EH (cell line): ENCODE results near the gene CHRND.
A peak's percentile ranks its signal among the peaks of the same experiment; 100 is the strongest.

Experiments used
- DNase-seq: peaks from one replicate; pipeline ENCODE4 v3.0.0-alpha.2; 2015; ENCODE audit warnings: low read depth

Gene CHRND

DNA sequence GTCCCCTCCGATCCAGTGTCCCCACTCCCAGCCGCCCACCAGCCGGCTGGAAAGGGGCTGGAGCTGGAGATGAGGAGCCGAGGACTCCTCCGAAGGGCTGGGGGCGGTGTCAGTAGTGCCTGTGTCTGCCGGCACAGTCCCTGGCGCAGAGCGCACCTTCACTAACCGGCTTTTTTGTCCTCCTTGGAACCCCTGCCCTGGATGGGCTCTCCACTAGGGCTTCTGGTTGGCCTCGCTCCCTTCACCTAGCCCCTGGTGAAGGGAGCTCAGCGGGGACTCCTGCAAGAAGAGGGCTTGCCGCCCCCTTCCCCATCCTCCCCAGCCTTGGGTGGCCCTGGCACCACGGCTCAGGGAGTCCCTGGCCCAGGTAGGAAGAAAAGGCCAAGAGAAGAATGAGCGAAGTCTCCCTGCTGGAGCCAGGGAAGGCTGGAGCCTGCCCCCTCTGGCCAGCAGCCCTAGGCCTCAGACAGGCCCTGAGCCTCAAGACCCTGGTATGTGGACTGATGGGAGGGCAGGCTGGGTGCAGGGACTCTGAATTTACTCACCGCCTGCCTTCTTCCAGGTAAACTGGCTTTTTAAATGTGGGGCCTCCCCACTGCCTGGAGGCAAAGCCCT lies 37.8 kb upstream of the CHRND start:
- no peak for DNase-seq

DNA sequence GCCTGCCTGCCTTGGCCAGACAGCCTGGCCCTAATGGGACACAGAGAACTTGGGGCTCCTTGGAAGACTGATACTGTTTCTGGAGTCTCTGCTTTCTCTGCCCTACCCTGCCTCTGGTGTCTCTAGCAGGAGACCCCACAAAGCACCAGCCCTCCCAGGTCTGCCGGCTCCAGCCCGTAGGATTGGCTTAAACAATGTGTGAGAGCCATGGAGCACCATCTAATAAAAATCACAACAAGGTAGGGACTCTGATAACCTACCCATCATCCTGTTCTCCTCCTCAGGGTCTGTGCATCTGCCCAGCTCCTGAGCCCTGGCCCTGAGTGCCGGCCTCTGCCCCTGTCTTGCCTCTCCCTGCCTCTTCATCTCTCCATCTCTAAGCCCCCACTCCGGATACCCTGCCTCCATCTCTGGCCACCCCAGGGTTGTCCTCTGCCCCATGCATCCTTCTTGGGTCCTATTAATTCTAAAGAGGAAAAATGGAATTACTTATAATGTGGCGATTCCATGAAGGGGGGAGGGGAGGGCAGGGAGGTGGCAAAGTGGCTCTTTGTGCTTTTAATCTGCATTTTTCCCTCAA lies 37.1 kb upstream of the CHRND start:
- DNase-seq = no peak

DNA sequence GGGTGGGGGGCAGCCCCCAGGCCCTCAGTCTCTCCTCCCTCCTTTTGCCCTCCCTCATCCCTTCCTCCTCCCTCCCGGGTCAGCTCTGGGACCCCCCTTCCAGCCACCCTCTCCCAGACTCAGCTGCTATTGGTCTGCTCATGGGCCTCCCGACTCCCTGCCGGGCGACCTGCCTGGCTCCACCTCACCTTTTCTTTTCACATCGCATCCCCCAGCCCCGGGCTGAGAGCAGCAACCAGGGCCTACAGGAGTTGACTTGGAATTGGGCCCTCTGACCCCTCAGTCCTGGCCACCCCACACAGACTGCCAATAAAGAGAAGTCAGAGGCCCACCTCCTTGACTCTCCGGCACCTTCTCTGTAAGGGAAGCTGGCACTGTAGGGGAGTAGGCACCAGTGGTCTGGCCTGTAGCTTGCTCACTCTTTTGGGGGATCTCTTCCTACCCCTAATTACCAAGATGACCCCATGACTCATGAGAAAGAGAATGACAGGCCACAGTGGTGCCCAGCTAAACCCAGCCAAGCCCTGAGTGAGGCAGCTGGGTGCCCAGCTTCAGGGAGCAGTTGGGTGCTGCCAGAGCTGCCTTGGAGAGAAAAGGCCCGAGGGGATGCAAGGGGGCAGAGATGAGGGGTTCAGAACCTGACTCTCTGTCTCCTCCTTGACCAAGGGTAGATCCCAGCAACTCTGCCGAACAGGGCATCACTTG lies 36.3 kb upstream of the CHRND start:
- DNase-seq = no peak

DNA sequence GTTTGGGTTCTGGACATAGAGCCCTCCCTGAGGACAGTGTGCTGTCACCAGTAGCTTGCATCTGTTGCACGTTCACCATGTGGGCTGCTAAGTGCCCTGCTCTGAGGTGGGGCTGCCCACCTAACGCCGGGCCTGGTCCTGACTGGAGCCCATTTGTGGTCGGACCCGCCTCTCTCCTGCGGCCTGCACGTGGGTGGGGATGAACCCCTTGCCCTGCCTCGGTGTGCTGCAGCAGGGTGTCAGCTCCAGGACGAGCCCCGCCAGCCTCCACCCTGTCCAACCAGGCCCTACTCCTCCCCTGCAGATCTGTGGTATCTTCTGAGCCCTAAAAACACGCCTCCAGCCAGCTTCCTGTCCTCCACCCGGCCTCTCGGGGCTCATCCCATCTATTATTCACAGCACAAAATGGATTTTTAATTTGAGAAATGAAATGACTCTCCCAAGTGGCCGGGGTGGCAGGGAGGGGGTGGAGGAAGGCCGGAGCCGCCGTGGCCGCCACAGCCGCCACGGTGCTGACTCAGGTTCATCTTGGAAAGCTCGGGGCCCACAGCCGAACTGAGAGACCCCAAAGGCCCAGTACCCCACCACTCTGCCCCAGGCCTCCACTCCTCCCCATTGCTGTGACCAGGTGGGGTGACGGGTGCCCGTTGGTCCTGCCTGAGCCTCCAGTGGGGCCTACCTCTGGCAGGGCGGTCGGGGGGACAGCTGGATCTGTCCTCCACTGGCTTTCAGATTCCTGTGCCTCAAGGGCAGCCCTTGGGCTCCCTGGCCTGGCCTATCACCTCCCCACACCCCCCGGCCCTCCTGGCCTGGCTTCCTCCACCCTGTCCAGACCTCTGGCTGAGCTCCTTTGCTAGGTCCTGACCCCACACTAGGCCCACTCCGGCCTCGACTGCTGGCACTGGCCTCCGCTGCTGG lies 35.5 kb upstream of the CHRND start:
- no peak for DNase-seq

DNA sequence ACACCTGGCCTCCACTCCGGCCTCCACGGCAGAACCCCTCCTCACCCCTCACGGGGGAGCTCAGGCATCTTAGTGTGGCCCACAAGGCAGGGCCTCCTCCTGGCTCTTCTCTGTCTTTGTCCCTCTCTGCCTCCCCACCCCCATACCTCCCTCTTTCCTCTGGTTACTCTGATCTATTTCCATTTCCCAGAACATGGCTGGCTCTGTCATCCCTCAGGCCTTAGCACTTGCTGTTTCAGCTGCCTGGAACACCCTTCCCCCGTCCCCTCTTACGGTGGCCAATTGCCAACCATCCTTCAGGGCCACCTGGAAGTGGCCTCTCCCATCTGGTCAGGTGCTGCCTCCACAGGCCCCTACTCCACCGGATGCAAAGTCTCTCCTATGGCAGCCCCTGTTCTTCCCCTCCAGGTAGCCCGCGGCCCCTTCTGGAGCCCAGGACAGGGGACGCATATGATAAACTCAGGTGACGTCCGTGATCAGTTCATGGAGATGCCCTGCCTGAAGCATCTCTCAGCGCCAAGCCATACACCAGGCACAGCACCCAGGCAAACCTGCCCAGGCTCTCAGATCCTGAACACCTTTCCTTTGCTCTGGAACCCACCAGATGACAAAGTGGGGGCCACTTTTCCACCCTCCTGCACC lies 34.7 kb upstream of the CHRND start:
- no peak for DNase-seq

DNA sequence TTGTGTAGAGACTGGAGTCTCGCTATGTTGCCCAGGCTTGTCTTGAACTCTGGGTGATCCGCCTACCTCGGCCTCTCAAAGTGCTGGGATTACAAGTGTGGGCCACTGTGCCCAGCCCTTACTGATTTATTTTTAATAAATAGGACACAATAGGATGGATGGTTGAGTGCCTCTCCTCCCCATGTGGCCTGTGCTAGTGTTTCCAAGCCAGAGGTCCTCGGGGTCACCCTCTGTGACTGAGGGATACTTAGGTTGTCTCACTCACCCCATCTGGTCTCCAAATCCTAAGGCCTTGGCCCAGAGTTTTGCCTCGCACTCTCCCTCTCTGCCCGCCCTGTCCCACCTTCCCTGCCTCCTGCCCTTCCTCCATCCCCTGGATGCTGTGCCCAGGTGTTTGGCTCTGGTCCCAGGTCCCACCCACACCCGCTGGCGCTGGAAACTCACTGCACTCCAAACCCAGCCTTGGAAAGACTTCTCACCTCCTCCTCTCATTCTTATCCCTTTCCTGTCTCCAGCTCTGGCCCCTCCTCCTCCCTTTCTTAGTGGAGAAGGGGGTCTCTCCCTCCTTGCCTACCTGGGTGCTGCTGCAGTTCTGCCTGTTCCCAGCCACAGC lies 33.6 kb upstream of the CHRND start:
- DNase-seq = no peak

DNA sequence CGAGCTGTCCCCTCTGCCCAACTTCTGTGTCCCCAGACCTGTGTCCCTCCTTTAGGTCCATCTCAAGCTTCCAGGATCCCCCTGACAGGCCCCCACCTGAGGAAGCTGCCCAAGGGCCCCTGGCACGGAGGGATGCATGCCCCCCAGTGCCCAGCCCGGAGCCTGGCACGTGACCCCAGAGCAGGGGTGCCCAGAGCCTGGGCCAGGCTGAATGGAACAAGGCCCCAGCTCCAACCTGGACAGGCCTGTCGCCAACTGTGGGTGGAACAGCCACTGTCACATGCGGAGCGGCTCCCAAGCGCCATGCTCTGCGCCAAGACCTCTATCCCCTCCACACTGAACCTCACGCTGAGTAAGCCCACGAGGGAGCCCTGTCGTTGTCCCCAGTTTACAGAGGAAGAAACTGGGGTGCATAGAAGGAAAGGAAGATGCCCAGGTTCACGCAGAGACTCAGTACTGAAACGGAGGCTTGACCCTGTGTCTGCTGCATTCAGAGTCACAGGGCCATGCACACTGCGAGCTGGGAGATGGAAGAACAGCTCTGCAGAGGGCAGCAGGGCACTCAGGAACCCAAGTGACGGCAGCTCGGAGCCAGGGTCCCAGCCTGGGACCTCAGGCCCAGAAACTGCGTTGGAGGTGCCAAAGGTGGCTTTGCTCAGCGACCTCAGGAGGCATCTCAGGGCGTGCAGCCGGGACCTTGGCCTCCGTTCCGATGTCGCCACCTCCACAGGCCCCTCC lies 32.8 kb upstream of the CHRND start:
- no peak for DNase-seq

DNA sequence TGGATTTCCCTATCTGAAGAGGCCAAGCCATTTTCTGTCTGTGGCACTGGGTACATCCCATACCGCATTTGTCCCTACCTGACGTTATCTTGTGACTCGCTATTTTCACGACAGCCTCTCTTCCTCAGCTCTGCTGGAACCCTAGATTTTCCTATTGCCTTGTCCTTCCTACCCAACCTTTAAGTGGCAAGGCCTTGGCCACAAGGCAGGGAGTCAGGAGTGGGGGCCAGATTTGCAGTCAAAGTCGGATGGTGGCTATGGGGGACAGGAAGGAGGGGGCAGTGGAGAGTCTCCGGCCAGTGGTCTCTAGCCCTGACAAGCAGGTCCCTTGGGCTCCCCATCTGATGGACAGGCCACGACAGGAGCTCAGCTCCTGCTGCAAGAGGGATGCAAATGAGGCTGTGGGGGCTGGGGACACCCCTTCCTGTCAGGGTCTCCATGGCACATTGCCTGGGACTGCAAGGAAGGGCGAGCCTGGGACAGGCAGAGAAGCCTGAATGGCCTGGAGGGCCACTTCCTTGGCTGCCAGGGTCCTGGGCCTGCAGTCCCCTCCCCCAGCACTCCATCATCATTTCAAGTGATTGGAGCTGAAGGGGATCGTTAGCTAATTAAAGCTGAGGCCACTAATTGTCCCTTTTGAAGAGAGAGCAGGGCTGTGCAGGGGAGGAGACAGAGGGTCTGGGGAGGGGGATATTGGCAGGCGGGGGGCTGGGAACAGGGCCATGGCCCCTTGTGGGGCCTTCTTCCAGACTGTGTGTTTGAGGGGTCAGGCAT lies 32.1 kb upstream of the CHRND start:
- no peak for DNase-seq

DNA sequence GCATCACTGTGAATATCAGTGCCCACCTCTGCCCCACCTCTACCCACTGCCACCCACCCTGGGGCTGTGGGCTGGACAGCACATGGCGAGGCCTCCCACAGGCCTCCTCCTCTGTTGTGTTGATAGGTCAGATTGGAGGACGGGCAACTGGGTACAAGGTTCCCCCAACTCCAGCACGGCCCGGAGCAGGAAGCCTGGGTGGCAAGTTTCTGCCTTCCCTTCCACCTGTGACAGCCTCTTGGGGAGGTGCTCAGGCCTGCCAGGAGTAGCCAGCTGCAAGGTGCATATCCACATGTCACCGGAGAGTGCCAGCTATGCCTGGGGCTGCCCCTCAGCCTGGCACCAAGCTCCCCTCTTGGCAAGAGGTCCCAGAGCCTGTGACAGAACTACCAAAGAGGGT lies 31.4 kb upstream of the CHRND start:
- DNase-seq = no peak

DNA sequence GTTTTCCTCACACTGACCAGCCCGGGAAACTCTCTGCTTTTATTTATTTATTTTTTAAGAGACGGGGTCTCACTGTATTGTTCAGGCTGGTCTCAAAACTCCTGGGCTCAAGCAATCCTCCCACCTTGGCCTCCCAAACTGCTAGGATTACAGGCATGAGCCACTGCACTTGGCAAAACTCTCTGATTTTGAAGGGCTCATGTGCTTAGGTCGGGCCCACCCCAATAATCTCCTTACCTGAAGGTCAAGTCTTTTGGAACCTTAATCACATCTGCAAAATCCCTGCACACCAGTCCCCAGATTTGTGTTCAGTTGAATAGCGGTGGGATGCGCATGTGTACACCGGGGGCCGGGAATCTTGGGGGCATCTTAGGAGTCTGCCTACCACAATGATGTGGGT lies 30.7 kb upstream of the CHRND start:
- DNase-seq = no peak

DNA sequence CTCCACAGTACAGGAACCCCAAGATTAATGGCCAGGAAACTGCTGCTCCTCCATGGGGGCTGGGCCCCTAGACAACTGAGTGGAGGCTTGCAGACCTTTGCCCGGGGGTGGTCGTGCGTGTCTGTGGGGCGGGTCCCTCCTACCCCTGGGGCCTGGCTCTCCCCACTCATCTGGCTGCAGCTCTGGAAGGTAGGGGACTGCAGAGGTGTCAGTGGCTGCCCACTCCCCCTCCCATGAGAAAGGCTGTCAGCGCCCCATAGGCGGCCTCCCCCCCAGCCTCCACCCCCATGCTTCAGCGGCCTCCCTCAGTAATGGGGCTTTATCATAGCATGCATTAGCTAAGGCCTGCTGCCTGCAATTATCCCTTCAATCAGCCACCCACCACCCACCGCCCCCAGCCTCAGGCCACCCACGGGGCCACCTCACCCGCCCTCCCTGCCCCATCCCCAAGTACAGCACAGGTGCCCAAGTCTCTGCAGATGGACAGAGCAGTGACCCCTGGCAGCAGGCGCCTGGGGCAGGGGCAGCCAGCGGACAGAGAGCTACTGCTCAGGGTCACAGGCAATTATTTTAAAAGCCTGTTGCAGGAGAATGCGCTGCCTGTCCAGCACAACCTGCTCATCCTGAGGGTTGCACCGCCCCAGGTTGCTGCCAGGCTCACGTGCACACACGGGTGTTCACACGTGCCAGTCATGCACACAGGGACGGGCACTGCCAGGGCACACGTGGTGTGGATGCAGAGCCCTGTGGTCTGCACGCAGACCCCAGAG lies 29.3 kb upstream of the CHRND start:
- DNase-seq = no peak

DNA sequence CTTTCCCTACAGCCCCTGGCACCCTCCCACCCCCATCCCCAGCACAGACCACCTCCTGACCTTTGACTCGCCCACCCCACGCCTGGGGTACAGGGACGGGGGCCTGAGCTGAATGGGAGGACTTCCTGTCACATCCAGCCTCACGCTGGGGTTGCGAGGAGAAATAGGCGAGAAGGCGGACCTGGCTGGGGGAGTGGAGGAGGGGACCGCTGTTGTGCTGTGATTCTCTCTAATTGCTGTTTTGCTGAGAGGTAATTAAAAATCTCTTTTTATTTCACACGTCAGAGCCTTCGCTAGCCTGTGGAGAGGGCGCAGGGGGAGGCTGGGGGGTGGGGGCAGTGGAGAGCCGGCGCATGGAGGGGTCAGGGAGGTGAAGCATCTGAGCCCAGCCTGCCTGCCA lies 28.6 kb upstream of the CHRND start:
- DNase-seq = no peak

DNA sequence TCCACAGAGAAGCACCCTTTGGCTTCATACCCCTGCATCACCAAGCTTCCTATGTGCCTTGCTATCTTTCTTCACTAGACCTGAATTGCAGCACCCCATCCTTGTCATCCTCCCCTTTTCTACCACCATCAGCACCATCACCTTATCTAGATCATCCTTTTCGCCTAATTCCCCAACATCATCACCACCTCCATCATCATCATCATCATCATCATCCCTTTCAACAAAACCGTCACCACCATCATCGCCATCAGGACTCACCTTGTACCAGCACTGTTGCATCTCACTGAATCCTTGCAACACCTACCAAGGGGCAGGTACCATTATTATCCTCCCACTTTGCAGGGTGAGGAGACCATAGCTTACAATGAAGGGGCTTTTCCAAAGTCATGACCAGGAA lies 27.5 kb upstream of the CHRND start:
- no peak for DNase-seq

DNA sequence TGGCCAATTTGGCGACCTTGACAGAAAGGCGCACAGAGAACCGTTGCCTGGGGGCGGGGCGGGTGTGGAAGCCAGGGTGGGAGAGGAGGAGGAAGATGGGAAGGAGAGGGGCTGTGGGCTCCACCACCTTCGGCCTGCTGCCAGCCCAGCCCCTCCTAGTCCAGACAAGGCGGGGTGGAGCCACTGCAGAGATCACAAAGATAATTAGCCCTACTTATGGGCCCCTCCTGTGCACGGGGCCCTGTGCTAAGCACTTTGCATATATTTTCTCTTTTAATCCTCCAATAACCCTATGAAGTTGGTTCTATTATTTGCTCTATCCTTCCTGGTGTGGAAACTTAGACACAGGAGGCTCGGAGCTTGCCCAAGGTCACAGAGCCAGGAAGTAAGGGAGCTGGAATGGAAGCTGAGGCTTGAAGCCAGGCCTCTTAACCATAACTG lies 24.6 kb upstream of the CHRND start:
- no peak for DNase-seq

DNA sequence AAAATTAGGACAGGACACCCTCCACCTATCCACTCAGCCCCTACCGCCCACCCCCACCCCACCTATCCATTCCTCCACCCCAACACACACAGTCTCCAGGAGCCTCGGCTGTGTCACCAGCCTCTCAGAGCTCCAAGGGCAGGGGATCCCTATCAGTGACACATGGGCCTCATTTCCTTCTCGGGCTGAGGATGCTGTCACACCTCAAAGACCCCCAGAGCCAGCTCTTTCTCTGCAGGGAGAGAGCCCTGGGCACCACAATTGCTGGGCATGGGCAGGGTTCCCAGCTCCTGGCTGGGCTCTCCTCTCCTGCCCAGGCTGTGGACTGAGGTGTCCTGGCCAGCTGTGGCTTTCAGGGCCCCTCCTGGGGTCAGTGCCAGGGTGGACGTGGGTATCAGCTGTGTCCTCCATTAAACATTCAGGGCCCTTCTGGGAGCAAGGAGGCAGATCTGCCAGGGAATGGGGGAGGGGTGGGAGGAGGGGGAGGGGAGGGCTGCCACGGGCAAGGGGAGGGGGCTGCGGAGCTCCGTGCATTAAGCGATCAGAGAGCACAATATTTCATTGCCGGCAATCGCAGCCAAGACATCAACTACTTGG lies 24.1 kb upstream of the CHRND start:
- DNase-seq = no peak

DNA sequence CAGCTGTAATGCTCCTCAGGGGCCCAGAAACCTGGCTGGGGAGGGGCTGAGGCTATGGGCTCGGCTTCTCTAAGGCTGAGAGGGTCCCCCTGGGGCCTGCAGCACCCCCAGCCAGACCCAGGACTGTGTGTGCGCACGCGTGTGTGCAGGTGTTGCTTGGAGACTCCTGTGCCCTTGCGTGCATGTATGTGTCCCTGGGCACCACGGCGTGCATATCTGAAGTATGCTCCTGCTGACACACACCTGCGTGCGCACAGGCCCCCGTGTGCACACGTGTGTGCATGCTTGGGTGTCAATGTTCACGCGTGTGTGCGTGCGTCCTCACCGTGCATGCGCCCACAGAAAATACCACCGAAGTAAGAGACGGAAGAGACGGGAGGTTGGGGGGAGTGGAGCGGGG lies 23.4 kb upstream of the CHRND start:
- DNase-seq = no peak

DNA sequence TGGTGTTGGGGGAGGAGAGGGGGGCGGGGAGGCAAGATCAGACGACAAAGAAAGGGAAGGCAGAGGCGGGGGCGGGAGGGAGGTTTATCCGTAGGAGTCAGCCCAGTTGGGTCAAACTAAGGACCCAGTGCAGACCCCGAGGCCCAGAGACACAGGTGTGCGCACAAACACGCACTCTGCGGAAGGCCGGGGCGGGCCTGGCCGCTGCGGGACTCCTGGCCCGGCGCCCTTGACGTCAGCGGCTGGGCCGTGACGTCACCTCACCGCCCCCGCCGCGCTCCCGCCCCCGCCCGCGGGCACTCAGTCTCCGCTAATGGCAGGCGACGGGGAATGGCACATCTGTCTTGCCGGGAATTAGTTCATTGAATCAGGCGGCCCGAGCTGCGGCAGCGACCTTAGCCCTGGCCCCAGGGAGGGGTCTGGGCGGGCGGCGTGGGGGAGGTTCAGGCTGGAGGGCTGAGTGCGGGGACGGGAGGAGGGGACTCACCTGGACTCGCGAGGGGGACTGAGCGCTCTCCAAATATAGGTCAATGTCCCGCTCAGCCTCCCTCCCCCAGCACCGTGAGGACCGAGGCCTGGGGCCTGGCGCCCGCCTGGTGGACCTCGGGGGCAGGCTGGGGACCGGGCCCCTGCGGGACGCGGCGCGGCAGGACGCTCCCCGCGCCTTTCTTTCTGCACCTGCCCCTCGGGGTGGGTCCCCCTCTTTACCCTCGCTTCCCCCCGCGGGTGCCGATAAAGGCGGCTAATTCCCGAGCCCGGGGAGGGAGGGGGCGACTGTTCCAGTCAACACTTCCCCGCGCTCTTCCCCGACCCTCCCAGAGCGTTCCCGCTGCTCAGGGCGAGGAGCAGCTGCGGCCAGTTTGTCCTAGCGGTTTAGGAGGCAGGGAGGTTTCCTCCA lies 22.8 kb upstream of the CHRND start:
- peak; percentile 12 for DNase-seq

DNA sequence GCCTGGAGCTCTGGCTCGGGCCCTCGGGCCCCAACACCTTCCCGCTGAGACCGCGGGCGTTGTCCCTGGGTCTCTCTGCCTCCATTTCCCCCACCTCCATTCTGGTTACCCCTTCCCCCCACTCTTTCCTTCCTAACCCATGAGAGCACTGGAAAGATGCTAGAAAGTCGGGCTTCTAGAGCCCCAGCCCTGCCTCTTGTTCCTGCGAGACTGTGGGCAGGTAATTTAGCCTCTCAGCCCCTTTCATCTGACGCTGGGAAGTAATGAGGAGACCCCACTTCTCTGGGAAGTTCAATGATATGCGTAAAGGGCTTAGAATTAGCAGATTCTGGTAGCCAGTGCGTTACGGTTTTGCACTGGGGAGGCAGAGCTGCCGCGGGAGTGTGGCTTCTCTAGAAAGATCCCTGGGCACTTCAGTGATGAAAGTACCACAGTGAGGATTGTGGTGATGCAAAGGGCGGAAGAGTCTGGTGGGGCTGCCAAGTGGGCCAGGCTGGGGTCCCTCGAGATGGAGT lies 22.1 kb upstream of the CHRND start:
- DNase-seq = no peak
